Common myeloid progenitor, CD34-positive (primary cell): ENCODE data around the gene AICDA.
A peak's percentile ranks its signal among the peaks of the same experiment; 100 is the strongest.
"Not testable (repeated sequence)": the region's sequence is repeated elsewhere in the genome, so short reads cannot be mapped to it uniquely, and the experiment has no call there.

Experiments used
- CTCF ChIA-PET: fragments of 350-600 bp; sonication (Branson Sonifier 250); formaldehyde crosslinking; loops from one replicate; lab custom pipeline; 2021; ENCODE audit warnings: antibody characterized with exemption; lab: Charles Lee
- POLR2A ChIA-PET: fragments of 350-600 bp; sonication (Branson Sonifier 250); formaldehyde crosslinking; loops from one replicate; lab custom pipeline; 2021; ENCODE audit warnings: antibody characterized with exemption; lab: Charles Lee
- DNase-seq, 3 donors: peaks; one replicate each; pipeline versions ENCODE4 v3.0.0 to v3.0.0-alpha.2; 2013
- H3K27ac ChIP-seq, 2 experiments: 1 replicate in 1 of 2; 2 replicates in 1 of 2; pipeline ENCODE4 v1.7.0; 2013; ENCODE audit warnings: inconsistent platforms in 2 of 2, low read length in 2 of 2, mild to moderate bottlenecking in 2 of 2, low read depth in 1 of 2, moderate library complexity in 1 of 2; ENCODE audit not compliant: severe bottlenecking in 2 of 2, insufficient read depth in 1 of 2, poor library complexity in 1 of 2
- H3K27me3 ChIP-seq, 5 experiments: replicated peaks in 2 of 5; 1 replicate in 3 of 5; 2 replicates in 2 of 5; pipeline versions ENCODE4 v1.6.1 to v1.7.0; 2013; ENCODE audit warnings: low read length in 4 of 5, mild to moderate bottlenecking in 2 of 5, moderate library complexity in 2 of 5, inconsistent platforms in 1 of 5; ENCODE audit not compliant: insufficient read depth in 5 of 5, control insufficient read depth in 4 of 5
- H3K36me3 ChIP-seq, 4 experiments: 1 replicate in 2 of 4; 2 replicates in 2 of 4; pipeline versions ENCODE4 v1.6.1 to v1.7.0; 2013; ENCODE audit warnings: low read length in 3 of 4, control low read depth in 1 of 4, mild to moderate bottlenecking in 1 of 4; ENCODE audit not compliant: control insufficient read depth in 4 of 4, insufficient read depth in 4 of 4
- H3K4me1 ChIP-seq, 4 experiments: 1 replicate in 3 of 4; 2 replicates in 1 of 4; pipeline versions ENCODE4 v1.6.1 to v1.7.1; 2013; ENCODE audit warnings: low read length in 3 of 4, mild to moderate bottlenecking in 3 of 4, control low read depth in 1 of 4, inconsistent platforms in 1 of 4, moderate library complexity in 1 of 4; ENCODE audit not compliant: control insufficient read depth in 4 of 4, insufficient read depth in 4 of 4; ENCODE audit errors: control extremely low read depth in 1 of 4
- H3K4me3 ChIP-seq, 7 experiments: 1 replicate in 4 of 7; 2 replicates in 3 of 7; pipeline versions ENCODE4 v1.5.1 to v1.7.0; 2013; ENCODE audit warnings: mild to moderate bottlenecking in 7 of 7, low read length in 6 of 7, moderate library complexity in 6 of 7, inconsistent platforms in 2 of 7, low read depth in 2 of 7, control low read depth in 1 of 7; ENCODE audit not compliant: insufficient read depth in 4 of 7, control insufficient read depth in 1 of 7; ENCODE audit errors: extremely low read depth in 1 of 7
- H3K9me3 ChIP-seq, 5 experiments: 1 replicate in 4 of 5; 2 replicates in 1 of 5; pipeline versions ENCODE4 v1.6.1 to v1.7.1; 2013; ENCODE audit warnings: low read length in 4 of 5, mild to moderate bottlenecking in 2 of 5, inconsistent platforms in 1 of 5, low read depth in 1 of 5, moderate library complexity in 1 of 5; ENCODE audit not compliant: control insufficient read depth in 4 of 5, insufficient read depth in 2 of 5; ENCODE audit errors: control extremely low read depth in 1 of 5
- WGBS: methylation state at CpG from one replicate; pipeline ENCODE4 v1.1.5; 2013; ENCODE audit not compliant: insufficient coverage; 5-methylcytosine and 5-hydroxymethylcytosine counted together

AICDA gene

DNA sequence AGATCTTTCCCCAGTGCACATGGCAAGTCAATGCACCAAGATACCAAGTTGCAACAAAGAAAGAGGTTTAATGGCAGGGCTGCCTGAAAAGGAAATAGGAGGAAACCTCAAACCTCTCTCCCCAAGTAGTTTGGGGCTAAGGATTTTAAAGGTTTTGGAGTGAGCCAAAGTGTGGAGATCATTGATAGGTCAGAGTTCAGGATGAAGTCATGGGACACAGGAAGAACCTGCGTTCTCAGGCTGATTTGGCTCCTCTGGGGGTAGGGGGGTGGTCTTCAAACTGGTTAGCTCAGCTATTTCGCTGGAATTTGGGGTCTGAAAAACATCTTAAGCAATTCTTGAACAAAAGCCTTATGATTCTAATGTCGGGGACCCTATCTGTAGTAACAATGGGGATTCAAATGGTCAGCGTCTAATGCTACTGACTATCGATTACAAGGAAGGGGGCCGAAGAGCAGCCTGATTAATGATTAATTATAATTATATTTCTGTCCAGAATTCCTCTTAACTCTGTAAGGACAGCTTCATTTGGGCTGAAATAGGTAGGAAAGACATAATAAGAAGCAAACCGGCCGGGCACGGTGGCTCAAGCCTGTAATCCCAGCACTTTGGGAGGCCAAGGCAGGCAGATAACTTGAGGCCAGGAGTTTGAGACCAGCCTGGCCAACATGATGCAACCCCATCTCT is 31.4 kb downstream of the AICDA start:
- no peaks in the 10 kb centered on the region for H3K9me3 ChIP-seq
- no peaks in the 10 kb centered on the region for H3K27me3 ChIP-seq
- H3K27ac ChIP-seq, result no peak overlapping the region
- no peaks in the 10 kb centered on the region for H3K36me3 ChIP-seq
- H3K4me3 ChIP-seq, result no peak overlapping the region
- ChIA-PET CTCF (interaction anchor here (0.7 kb wide), 1 partner anchor 491 kb away, joined by 3 read pairs; no protein-coding TSS in a partner anchor), POLR2A (no interaction called here)
- 100% methylated on average over 1 of the region's 9 CpGs for WGBS
- peaks cover 0 to 3% (median 0%) of the 10 kb centered on the region in 4 experiments for H3K4me1 ChIP-seq
- no peak for DNase-seq

DNA sequence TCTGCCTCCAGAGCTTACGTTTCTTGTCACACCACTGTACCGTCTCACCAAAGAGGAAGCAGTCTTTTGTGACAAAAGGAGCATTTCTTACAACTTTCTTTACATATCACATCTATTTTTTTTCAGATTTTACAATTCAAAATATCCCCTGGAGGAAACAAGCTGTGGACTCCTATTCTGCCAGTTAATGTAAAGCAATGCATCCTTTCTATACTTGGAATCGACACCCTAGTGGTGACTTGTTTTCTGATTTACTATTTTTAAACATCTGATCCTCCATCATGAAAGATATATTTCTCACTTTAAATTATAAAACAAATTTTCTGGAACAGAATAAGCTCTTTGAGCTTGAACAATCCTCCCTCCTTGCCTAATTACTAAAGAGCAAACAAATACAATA is 34.8 kb downstream of the AICDA start:
- POLR2A ChIA-PET, result no interaction called here

GRCh38 chr12:8572507-8572906 is 40.2 kb downstream of the AICDA start:
- H3K27me3 ChIP-seq, result no peaks in the 10 kb centered on the region
- CTCF ChIA-PET, result no interaction called here
- H3K4me3 ChIP-seq, result peak overlapping the region in 1 of 7 experiments; percentile 17
- H3K9me3 ChIP-seq, result peaks cover 0 to 6% (median 1%) of the 10 kb centered on the region in 5 experiments
- DNase-seq, result peak; percentile 23 to 71 (median 64)
- H3K27ac ChIP-seq, result no peak overlapping the region
- no peaks in the 10 kb centered on the region for H3K36me3 ChIP-seq
- 57% methylated on average over 2 of the region's 2 CpGs for whole genome bisulfite sequencing
- POLR2A ChIA-PET, result no interaction called here
- H3K4me1 ChIP-seq, result peaks cover 0 to 6% (median 0%) of the 10 kb centered on the region in 4 experiments

More for the DNA sequence above, 34.8 kb downstream of the AICDA start:
- Histone ChIP-seq H3K4me3 (no peak overlapping the region), H3K4me1 (peaks cover 0 to 3% (median 0%) of the 10 kb centered on the region in 4 experiments), H3K27ac (no peak overlapping the region), H3K9me3 (no peaks in the 10 kb centered on the region), H3K36me3 (no peaks in the 10 kb centered on the region), H3K27me3 (no peaks in the 10 kb centered on the region)
- WGBS, result 56% methylated on average over 2 of the region's 3 CpGs
- CTCF ChIA-PET, result interaction anchor here (1.4 to 2.6 kb wide), 2 partner anchors 27 to 34 kb away, joined by 3 to 10 read pairs; no protein-coding TSS in a partner anchor
- DNase-seq, result no peak

DNA sequence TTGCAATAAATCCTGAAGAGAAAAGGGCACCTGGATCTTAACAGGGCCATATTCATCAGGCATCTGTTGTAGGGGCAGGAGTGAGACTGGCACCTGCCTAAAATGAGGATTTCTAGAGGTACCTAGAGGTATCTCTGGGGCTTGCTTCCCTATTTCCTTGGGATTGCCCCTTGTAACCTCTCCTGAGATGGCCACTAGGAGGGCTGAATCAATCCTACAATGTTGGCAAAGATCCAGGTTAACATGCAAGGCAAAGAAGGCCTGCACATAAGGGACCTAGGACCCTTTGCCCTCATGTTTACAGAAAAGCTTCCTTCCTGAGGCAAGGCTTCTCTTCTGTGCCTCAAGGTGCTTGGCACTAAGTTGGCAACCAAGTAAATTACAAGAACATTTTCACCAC is 46.1 kb downstream of the AICDA start:
- Histone ChIP-seq H3K4me1 (no peaks in the 10 kb centered on the region), H3K9me3 (peaks cover 0 to 31% (median 13%) of the 10 kb centered on the region in 5 experiments), H3K36me3 (no peaks in the 10 kb centered on the region), H3K27ac (no peak overlapping the region), H3K27me3 (no peaks in the 10 kb centered on the region), H3K4me3 (no peak overlapping the region)
- CTCF ChIA-PET, result no interaction called here
- POLR2A ChIA-PET, result no interaction called here
- no peak for DNase-seq

- peaks cover 0 to 31% (median 13%) of the 10 kb centered on the region in 5 experiments for H3K9me3 ChIP-seq
- H3K27me3 ChIP-seq, H3K4me3 ChIP-seq, CTCF ChIA-PET, H3K4me1 ChIP-seq, DNase-seq, POLR2A ChIA-PET, H3K27ac ChIP-seq, H3K36me3 ChIP-seq: not testable (repeated sequence)
- no CpG with 5 or more reads among the region's 2 CpGs for WGBS
Measured at GRCh38 chr12:8566052-8566451, 46.6 kb downstream of the AICDA start.

GRCh38 chr12:8564656-8565055 is 48.0 kb downstream of the AICDA start:
- Histone ChIP-seq H3K36me3 (no peaks in the 10 kb centered on the region), H3K4me3 (no peak overlapping the region), H3K27me3 (no peaks in the 10 kb centered on the region), H3K9me3 (peaks cover 0 to 31% (median 13%) of the 10 kb centered on the region in 5 experiments), H3K4me1 (no peaks in the 10 kb centered on the region), H3K27ac (no peak overlapping the region)
- POLR2A ChIA-PET, result no interaction called here
- CTCF ChIA-PET, result no interaction called here
- WGBS, result 90% methylated on average over 21 of the region's 22 CpGs
- DNase-seq, result no peak

GRCh38 chr12:8563356-8563755 is 49.3 kb downstream of the AICDA start:
- H3K36me3 ChIP-seq, result no peaks in the 10 kb centered on the region
- no peaks in the 10 kb centered on the region for H3K4me1 ChIP-seq
- DNase-seq, result no peak
- H3K4me3 ChIP-seq, result no peak overlapping the region
- WGBS, result 100% methylated on average over 1 of the region's 3 CpGs
- ChIA-PET CTCF (no interaction called here), POLR2A (no interaction called here)
- H3K27me3 ChIP-seq, result no peaks in the 10 kb centered on the region
- H3K9me3 ChIP-seq, result peaks cover 0 to 31% (median 13%) of the 10 kb centered on the region in 5 experiments
- H3K27ac ChIP-seq, result no peak overlapping the region
